Thyroid gland (tissue), 4 donors: ENCODE results near the gene AHRR.

ENCODE experiments used
- CTCF ChIP-seq, 6 experiments: fragments of 200-600 bp in 3 of 6; fragments of 450-650 bp in 3 of 6; sonication (generic) in 3 of 6; IDR thresholded peaks; one replicate each; pipeline ENCODE4 v1.5.1; 2016 to 2019; ENCODE audit warnings: antibody characterized with exemption in 6 of 6, mild to moderate bottlenecking in 2 of 6, inconsistent platforms in 1 of 6, moderate library complexity in 1 of 6
- POLR2A ChIP-seq, 2 donors: fragments of 450-650 bp; IDR thresholded peaks; one replicate each; pipeline ENCODE4 v1.6.1; 2017; ENCODE audit warnings: antibody characterized with exemption in 2 of 2, mild to moderate bottlenecking in 2 of 2, moderate library complexity in 1 of 2

GRCh38 chr5:448766-449090 lies 127.2 kb downstream of the AHRR start:
- no peak for TF ChIP-seq CTCF (IDR thresholded peaks at IDR 0.05)
- TF ChIP-seq POLR2A (IDR thresholded peaks at IDR 0.05), result no peak
